CD4-positive, alpha-beta T cell treated with Interleukin-12 subunit alpha and Interleukin-12 subunit beta, for 1 hour (primary cell): ENCODE results near the gene KRT39.
"Not testable (repeated sequence)": the region's sequence is repeated elsewhere in the genome, so short reads cannot be mapped to it uniquely, and the experiment has no call there.

Source experiments
- DNase-seq: peaks from one replicate; pipeline ENCODE4 v3.0.0-alpha.2; 2020

Gene KRT39

DNA sequence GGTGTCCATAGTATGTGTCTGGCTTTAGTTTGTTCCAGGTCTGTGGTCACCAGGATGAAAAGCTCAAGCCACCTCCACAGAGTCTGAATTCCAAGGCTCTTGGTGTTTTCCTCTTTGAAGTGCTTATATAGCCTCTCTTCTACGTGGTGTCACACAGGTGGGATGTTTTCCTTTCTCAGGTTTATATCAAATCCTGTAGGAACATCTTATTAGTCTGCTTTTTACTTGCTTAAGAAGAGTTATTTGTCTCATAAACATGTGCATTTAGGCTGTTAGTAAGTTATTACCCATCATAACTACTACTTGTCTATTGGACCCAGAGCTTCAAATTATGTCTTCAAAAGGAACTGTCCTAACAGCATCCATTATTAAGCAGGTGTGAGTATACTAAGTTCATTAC lies at the start of gene KRT39:
TSS of gene KRT39 (minus strand) at position 101 of the 400 bp plus-strand sequence. CDS start at position 9, 92 bp downstream.
- DNase-seq: no peak

GRCh38 chr17:41015454-41015853 lies 48.7 kb upstream of the KRT39 start:
- no peak for DNase-seq

DNA sequence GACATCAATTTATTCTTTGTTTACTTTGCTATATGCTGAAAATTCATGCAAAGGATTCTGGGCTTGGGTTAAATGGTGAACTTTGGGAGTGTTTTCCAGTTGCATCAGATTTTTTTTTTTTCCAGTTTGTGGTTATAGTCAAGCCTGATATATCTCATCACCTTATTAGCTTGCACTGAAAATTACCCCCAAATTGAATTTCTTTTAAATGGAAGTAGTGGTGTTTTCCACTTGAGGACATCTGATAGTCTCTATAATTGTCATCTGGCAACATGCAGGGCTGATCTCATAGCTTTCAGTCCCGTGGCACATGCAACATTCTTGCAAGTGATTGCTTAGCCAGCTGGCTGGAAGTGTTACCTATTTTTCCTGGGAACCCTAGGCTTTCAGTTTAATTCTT lies 46.9 kb upstream of the KRT39 start:
- no peak for DNase-seq

DNA sequence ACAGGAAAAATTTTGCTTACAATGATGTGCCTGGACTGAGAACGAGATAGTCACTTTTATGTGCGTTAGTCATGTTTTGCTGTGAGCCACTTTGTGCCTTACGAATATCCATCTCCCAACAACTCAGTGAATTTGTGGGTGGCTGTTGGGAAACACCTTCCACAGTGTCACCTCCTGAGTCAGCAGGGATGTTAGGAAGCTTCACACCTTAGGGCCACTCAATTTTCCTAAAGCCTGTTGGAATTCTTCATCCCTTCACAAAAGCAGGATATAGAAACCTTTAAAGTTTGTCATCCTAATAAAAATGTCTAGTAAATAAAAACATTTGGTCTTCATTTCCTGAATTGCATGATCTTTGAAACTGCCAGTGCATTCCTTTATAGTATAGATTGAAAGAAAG lies 46.4 kb upstream of the KRT39 start:
- DNase-seq: no peak

GRCh38 chr17:41012326-41013120 lies 45.8 kb upstream of the KRT39 start:
- DNase-seq: no peak

GRCh38 chr17:41010441-41010840 lies 43.7 kb upstream of the KRT39 start:
- DNase-seq: no peak

DNA sequence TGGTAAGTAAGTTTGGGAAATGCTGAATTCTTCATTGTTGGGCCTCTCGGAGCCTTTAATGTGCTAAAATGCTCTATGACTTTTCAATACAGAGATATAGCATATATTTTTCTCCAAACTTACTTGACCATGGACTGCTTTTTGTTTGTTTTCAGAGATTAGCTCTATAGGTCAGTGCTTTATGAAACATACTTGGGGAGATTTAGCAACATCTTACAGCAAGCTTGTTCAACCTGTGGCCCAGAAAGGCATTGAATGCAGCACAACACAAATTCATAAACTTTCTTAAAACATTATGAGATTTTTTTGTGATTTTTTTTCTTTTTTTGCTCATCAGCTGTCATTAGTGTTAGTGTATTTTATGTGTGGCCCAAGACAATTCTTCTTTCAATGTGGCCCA lies 43.2 kb upstream of the KRT39 start:
- no peak for DNase-seq

DNA sequence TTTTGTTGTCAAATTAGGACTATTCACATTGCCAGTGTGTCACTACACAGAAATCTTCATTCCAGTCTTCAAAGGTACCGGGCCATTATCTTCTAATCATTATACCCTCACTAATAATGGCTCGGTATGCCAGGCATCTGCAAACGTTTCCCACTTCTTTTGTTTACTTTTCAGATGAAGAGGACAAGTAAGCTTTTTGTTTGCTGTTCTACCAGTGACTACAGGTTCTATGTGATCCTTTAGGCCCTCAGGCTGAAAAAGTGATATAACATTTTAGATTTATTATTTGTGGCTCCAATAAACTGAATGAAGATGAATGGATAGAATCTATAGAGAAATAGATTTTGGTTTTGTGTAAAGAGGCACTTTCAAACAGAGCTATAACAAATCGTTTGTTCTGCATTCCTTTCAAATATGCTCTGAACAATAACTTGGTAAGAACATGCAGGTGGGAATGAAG lies 42.6 kb upstream of the KRT39 start:
- no peak for DNase-seq

- DNase-seq: no peak
Measured at GRCh38 chr17:41008811-41009210, 42.1 kb upstream of the KRT39 start, which contains the start of gene KRTAP3-1. KRTAP3-1 (minus strand) TSS chr17:41009128; CDS start chr17:41009074, 54 bp downstream.

DNA sequence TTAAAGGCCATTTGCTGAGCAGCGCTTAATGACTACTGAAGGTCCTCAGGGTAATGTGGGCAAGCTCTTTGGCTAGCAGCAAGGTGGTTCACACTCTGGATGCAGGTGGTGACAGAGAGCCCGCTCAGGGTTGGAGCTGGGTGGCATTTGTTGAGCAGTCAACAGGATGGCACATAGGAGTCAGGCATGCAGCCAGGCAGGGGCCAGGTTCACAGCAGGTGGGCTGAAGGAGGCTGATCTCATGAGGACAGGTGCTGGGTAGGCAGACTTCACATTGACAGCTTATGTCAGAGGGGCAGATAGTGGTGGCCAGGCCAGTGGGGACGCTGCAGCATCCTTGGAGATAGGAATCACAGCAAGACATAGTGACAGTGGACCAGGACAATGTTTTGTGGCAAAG lies 37.6 kb upstream of the KRT39 start:
- no peak for DNase-seq

GRCh38 chr17:41003926-41004325 lies 37.2 kb upstream of the KRT39 start:
- DNase-seq: no peak

DNA sequence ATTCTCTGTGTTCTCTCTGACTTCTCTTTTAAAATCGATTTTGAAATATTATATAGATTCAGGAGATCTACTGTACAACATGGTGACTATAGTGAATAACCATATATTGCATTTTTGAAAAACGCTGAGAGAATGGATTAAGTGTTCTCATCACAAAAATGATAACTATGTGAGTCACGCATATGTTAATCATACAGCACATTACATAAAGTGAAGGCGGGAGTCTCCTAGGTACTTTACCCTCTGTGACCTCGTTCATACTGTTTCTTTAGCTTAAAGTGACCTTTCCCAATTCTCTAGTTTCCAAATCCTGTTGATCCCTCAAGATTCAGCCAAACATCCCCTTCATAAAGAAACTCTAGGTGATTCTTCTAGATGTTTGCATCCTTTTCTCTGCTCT lies 36.1 kb upstream of the KRT39 start:
- DNase-seq: no peak

GRCh38 chr17:41001795-41002194 lies 35.0 kb upstream of the KRT39 start:
- no peak for DNase-seq

DNA sequence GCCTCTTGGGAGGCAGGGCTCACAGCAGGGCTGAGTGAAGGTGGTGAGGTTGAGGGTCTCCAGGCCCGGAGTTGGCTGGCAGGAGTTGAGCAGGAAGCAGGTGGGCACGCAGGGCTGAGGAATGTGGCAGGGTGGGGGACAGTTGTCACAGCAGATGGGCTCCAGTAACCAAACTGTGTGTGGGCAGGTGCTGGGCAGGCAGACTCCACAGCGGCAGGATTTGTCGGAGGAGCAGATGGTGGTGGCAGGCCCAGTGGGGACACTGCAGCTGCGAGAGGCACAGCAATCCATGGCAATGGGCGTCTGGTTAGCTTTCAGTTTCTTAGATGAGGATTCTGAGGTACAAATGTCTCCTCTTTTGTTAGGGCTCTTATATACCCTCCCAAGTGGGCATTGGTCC lies 32.8 kb upstream of the KRT39 start, which contains the start of gene KRTAP3-2:
TSS of gene KRTAP3-2 (minus strand) at position 344 of the 400 bp plus-strand sequence. CDS start at position 291, 53 bp downstream.
- DNase-seq: not testable (repeated sequence)

GRCh38 chr17:40997361-40997760 lies 30.6 kb upstream of the KRT39 start:
- no peak for DNase-seq

GRCh38 chr17:40996829-40997228 lies 30.1 kb upstream of the KRT39 start:
- DNase-seq: no peak

DNA sequence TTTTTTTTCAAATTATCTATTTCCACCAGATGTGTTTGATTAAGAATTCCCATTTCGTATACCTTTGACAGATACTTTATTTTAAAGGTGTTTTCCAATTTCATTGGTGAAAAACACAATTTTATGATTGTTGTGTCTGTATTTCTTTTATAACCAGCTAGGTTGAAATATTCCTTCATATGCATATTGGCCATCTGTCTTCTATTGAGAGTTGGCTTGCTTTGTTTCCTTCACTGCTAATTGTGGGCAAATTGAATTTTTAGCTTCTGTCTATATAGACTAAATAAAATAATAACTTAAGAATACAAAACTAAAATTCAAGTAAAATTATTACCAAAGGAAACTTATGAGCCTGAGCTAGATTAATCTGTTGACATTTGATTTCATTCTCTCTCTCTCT lies 28.4 kb upstream of the KRT39 start:
- no peak for DNase-seq

GRCh38 chr17:40993839-40994238 lies 27.1 kb upstream of the KRT39 start, which contains the start of gene KRTAP3-3:
KRTAP3-3 (minus strand) TSS chr17:40994164; CDS start chr17:40994097, 67 bp downstream.
- DNase-seq: no peak

DNA sequence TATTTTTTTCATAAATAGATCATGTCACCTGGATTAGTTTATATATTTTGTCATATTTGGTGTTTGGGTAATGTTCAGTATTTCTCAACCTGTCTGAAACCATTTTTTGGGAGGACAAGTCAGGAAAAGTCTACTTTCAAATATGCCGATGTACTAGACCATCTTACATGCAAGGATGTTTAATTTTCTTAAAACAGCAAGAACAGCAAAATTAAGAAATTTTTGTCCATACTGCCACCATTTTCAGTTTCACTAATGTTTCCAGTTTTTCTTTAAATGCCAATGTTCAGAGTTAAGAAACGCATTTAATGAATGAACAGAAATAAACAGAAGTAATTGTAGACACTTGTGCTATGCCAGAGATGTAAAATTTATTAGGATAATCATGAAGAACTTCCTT lies 26.3 kb upstream of the KRT39 start:
- DNase-seq: no peak

DNA sequence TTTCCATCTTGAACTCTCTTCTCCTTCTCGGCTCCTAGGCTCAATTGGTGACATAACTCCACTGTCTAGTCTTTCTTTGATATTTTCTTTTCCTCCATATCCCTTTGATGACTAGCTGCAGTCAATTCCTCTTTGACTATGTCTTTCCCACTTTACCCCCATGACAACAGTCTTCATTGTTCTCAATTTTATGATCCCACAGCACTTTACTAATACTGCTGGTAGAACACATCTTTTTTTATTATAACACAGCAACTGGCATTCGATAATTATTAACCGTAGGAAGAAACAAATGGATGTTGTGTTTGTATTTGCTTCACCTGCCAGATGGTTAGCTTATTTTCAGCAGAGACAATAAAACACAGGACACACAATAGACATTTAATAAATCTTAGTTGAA lies 25.9 kb upstream of the KRT39 start:
- no peak for DNase-seq

DNA sequence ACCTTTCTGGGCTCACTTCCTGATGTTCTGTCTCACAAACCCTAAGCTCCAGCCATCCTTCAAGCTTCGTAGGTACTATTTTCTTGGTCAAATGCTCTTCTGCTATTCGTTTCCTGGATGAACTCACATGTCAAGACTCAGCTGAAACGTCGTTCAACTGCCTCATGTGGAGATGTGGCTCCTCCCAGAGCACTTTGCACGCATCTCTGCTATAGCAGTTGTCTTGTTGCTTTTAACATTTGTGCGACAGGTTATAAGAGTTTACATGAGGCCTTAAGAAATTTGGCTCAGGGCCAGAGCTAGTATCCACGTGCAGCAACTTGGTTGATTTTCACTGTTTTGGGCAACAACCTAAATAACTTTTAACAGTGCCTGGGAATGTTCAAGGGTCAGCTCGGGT lies 20.2 kb upstream of the KRT39 start:
- DNase-seq: no peak

DNA sequence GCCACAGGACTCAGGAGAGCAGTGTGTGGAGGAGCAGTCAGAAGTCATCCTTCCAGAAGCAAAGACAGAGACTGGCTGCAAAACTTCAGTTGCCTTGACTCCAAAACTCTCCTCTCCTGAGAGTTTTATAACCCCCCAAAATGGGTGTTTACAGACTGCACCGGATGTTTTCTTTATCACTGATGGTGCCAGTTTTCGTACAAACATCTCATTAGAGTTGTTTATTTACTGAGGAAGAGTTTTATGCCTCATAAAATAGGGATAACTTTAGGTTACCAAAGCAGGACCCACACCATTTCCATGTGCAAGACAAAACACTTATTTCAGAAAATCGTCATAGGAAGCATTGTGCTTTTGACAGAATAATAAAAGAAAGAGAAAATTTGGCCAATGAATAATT lies 17.5 kb upstream of the KRT39 start, which contains the start of gene KRT40:
TSS of gene KRT40 (minus strand) at position 101 of the 400 bp plus-strand sequence. CDS start at position 48, 53 bp downstream.
- DNase-seq: no peak

DNA sequence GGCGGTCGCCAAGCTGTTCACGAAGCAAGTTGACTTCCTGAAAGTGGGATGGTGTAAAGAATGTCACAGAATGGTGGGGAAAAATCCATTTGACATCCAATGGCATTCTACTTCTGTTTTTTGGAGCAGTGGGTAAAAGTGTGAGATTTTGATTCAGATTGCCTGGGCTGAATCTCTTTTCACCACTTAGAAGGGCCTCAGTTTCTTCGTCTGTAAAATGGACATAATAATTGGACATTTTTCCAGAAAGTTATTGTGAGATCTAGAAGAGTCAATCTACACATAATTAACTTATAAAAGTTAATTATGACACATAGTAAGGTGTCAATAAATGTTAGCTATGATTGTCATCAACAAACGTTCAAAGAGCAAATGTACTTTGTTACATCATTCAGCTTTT lies 14.4 kb upstream of the KRT39 start:
- no peak for DNase-seq

DNA sequence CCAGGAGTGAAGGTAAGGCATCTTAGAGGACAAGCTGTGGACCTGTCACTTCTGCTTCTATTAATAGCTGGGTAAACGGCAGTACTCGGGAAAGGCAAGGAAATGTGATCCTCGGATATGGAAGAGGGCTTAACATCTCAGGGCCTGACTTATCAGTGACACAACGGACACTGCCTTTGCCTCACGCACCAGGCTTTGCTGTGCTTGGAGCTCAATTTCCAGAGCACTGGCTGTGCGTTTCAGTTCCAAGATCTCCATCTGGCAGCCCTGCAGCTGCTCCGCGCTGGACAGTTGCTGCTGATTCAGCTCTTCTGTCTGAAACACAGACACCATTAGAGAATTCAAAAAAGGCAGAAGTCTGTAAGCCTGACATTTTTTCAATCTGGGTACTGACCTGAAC lies 13.8 kb upstream of the KRT39 start:
- DNase-seq: no peak

GRCh38 chr17:40980117-40980516 lies 13.4 kb upstream of the KRT39 start:
- DNase-seq: no peak
